ENCODE measurements around the gene SUGCT. TPM values are rescaled to one million over a fixed set of nuclear protein-coding genes. Genes with fewer than 3 reads are reported as not detected.

SUGCT gene
- total RNA-seq, 1 donor from 2014 or later: 1.7 TPM

DNA sequence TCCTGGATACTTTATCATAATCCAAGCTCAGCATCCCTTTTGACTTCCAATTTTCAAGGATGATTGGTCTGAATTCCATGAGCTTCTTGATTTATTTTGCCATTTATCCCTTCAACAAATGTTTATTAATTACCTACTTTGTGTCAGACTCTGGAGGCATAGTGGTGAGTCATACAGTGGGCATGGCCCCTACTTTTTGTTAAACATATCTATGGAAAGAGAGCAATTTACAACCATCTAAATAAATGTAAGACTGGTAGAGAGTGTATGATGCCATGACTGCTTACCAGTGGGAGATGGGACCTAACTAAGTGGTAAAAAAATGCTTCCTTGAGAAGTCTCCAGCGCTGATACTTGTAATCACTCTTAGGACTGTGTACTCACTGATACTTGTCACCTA lies 286.6 kb downstream of the SUGCT start:
- DNase-seq (no peak), ATAC-seq (no peak)
- Histone ChIP-seq H3K36me3 (no peaks in the 10 kb centered on the region), H3K27me3 (ENCODE audit: low read depth) (no peaks in the 10 kb centered on the region), H3K4me1 (no peaks in the 10 kb centered on the region), H3K9me3 (no peaks in the 10 kb centered on the region), H3K27ac (no peak overlapping the region), H3K4me3 (no peak overlapping the region)
- TF ChIP-seq, protein P1, sequence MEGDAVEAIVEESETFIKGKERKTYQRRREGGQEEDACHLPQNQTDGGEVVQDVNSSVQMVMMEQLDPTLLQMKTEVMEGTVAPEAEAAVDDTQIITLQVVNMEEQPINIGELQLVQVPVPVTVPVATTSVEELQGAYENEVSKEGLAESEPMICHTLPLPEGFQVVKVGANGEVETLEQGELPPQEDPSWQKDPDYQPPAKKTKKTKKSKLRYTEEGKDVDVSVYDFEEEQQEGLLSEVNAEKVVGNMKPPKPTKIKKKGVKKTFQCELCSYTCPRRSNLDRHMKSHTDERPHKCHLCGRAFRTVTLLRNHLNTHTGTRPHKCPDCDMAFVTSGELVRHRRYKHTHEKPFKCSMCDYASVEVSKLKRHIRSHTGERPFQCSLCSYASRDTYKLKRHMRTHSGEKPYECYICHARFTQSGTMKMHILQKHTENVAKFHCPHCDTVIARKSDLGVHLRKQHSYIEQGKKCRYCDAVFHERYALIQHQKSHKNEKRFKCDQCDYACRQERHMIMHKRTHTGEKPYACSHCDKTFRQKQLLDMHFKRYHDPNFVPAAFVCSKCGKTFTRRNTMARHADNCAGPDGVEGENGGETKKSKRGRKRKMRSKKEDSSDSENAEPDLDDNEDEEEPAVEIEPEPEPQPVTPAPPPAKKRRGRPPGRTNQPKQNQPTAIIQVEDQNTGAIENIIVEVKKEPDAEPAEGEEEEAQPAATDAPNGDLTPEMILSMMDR (IDR thresholded peaks at IDR 0.05): no peak
- intact Hi-C loops (cut with DNase I): no loop called here

DNA sequence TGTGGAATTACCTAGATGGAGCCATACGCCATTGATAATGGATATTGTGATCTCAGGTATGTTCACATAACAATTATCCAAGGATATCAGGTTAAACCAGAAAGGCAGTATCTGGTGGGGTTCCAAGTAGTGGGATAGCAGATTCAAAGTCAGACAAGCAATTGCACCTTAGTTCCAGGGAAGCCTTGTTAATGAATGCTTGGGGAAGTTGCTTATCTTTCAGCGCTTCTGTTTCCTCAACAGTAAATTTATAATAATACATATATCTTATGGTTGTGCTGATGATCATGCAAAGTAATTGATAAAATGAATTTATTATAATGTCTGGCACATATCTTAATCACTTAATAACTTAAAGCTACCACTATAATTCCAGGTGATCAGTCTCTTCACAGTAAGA lies 290.9 kb downstream of the SUGCT start:
- Histone ChIP-seq H3K36me3 (no peaks in the 10 kb centered on the region), H3K4me1 (no peaks in the 10 kb centered on the region), H3K27ac (no peak overlapping the region), H3K4me3 (no peak overlapping the region), H3K9me3 (no peaks in the 10 kb centered on the region), H3K27me3 (ENCODE audit: low read depth) (no peaks in the 10 kb centered on the region)
- DNase-seq: no peak
- TF ChIP-seq, protein P1 (IDR thresholded peaks at IDR 0.05): no peak
- no peak for ATAC-seq
- intact Hi-C loops (cut with DNase I): no loop called here

DNA sequence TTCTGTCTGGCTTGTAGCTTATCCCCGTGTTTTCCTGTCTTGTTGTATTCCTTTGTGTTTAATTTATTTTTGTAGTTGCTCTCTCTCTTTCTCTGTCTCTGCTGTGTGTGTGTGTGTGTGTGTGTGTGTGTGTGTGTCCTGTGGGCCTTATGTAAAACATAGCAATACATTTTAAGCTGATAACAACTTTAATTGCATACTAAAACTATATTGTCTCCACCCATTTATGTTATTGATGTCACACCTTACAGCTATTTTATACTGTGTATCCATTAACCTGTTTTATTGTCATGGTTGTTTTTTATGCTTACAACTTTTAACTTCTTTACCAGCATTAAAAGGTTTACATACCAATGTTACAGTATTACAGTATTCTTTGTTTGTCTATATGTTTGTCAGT lies 293.6 kb downstream of the SUGCT start:
- H3K4me1 ChIP-seq: no peaks in the 10 kb centered on the region
- H3K9me3 ChIP-seq: no peaks in the 10 kb centered on the region
- H3K4me3 ChIP-seq: no peak overlapping the region
- no peak for ATAC-seq
- no peak for DNase-seq
- TF ChIP-seq, protein P1 (IDR thresholded peaks at IDR 0.05): no peak
- no peaks in the 10 kb centered on the region for H3K36me3 ChIP-seq
- intact Hi-C loops (cut with DNase I): no loop called here
- H3K27me3 ChIP-seq (ENCODE audit: low read depth): no peaks in the 10 kb centered on the region
- H3K27ac ChIP-seq: no peak overlapping the region

DNA sequence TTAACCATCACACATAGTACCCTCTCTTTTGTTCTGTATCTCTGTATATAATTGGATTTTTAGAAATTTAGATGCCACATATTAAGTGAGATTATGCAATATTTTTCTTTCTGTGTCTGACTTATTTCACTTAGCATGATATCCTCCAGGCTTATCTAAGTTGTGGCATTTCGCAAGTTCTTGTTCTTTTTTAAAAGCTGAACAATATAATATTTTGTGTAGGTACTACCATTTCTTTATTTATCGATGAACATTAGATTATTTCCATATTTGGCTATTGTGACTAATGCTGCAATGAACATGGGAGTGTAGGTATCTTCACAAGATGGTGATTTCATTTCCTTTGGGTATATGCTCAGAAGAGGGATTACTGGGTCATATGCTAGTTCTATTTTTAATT lies 295.0 kb downstream of the SUGCT start:
- Histone ChIP-seq H3K27me3 (ENCODE audit: low read depth) (no peaks in the 10 kb centered on the region), H3K27ac (no peak overlapping the region), H3K9me3 (no peaks in the 10 kb centered on the region), H3K4me3 (no peak overlapping the region), H3K36me3 (no peaks in the 10 kb centered on the region), H3K4me1 (no peaks in the 10 kb centered on the region)
- TF ChIP-seq, protein P1 (IDR thresholded peaks at IDR 0.05): no peak
- no peak for DNase-seq
- ATAC-seq: no peak
- intact Hi-C loops (cut with DNase I): no loop called here

DNA sequence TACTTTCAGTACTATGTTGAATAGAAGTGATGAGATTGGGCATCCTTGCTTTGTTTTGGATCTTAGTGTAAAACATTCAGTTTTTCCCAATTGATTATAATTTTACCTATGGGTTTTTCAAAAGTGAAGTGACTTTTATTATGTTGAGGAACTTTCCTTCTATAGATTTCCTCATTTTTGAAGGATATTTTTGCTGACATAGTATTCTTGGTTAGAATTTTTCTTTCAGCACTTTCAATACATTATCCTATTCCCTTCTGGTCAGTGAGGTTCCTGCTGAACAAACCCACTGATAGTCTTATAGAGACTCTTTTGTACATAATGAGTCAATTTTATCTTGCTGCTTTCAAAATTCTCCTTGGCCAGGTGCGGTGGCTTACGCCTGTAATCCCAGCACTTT lies 297.2 kb downstream of the SUGCT start:
- intact Hi-C loops (cut with DNase I): no loop called here
- Histone ChIP-seq H3K9me3 (no peaks in the 10 kb centered on the region), H3K27ac (no peak overlapping the region), H3K36me3 (no peaks in the 10 kb centered on the region), H3K4me3 (no peak overlapping the region), H3K4me1 (no peaks in the 10 kb centered on the region), H3K27me3 (ENCODE audit: low read depth) (no peaks in the 10 kb centered on the region)
- no peak for DNase-seq
- TF ChIP-seq, protein P1 (IDR thresholded peaks at IDR 0.05): no peak
- ATAC-seq: no peak

DNA sequence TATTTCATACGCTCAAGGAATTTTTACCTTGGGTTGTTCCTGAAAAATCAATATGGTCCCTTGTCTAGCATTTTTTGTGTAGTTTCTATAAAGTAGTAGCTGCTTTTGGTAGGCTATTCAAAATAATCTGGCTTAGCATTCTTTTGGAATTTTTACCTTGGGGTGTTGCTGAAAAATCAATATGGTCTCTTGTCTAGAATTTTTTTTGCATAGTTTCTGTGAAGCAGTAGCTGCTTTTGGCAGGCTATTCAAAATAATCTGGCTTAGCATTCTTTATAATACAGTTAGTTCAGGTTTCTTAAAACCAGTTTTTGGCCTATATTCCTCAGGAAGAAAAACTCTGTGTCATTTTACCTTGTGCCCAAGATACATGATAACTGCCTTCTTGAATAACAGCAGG lies 301.9 kb downstream of the SUGCT start:
- no peak for ATAC-seq
- Histone ChIP-seq H3K4me1 (no peaks in the 10 kb centered on the region), H3K27ac (no peak overlapping the region), H3K36me3 (no peaks in the 10 kb centered on the region), H3K4me3 (no peak overlapping the region), H3K27me3 (ENCODE audit: low read depth) (no peaks in the 10 kb centered on the region), H3K9me3 (peaks cover 7% of the 10 kb centered on the region)
- intact Hi-C loops (cut with DNase I): no loop called here
- no peak for DNase-seq
- TF ChIP-seq, protein P1 (IDR thresholded peaks at IDR 0.05): no peak

All from lower lobe of right lung (tissue), 2 donors.